Measurements from ENCODE around the gene KIDINS220.

The KIDINS220 gene

GRCh38 chr2:8714283-8714682 is 123.1 kb downstream of the KIDINS220 start:
- no peak for DNase-seq (ENCODE audit: extremely low read depth, low read depth)
- no peak for TF ChIP-seq CTCF (IDR thresholded peaks at IDR 0.05; ENCODE audit: low read depth, low read length, missing control alignments)
- no peak overlapping the region for H3K4me3 ChIP-seq (replicated peaks; ENCODE audit: low read depth, low read length)

- DNase-seq (ENCODE audit: extremely low read depth, low read depth) = no peak
- no peak for TF ChIP-seq CTCF (IDR thresholded peaks at IDR 0.05; ENCODE audit: low read depth, low read length, missing control alignments)
- no peak overlapping the region for H3K4me3 ChIP-seq (replicated peaks; ENCODE audit: low read depth, low read length)
These were observed 126.5 kb downstream of the KIDINS220 start for GRCh38 chr2:8710951-8711350.

- no peak for TF ChIP-seq CTCF (IDR thresholded peaks at IDR 0.05; ENCODE audit: low read depth, low read length, missing control alignments)
- DNase-seq (ENCODE audit: extremely low read depth, low read depth) = no peak
- no peak overlapping the region for H3K4me3 ChIP-seq (replicated peaks; ENCODE audit: low read depth, low read length)
These were observed 127.8 kb downstream of the KIDINS220 start for GRCh38 chr2:8709611-8710010.

- H3K4me3 ChIP-seq (replicated peaks; ENCODE audit: low read depth, low read length) = no peak overlapping the region
- no peak for DNase-seq (ENCODE audit: extremely low read depth, low read depth)
- TF ChIP-seq CTCF (IDR thresholded peaks at IDR 0.05; ENCODE audit: low read depth, low read length, missing control alignments) = no peak
These were observed 132.5 kb downstream of the KIDINS220 start for GRCh38 chr2:8704906-8705305.

- no peak overlapping the region for H3K4me3 ChIP-seq (replicated peaks; ENCODE audit: low read depth, low read length)
- DNase-seq (ENCODE audit: extremely low read depth, low read depth) = no peak
- TF ChIP-seq CTCF (IDR thresholded peaks at IDR 0.05; ENCODE audit: low read depth, low read length, missing control alignments) = no peak
These were observed 135.6 kb downstream of the KIDINS220 start for GRCh38 chr2:8701681-8702379.

GRCh38 chr2:8699839-8700238 is 137.6 kb downstream of the KIDINS220 start:
- H3K4me3 ChIP-seq (replicated peaks; ENCODE audit: low read depth, low read length) = no peak overlapping the region
- no peak for DNase-seq (ENCODE audit: extremely low read depth, low read depth)
- no peak for TF ChIP-seq CTCF (IDR thresholded peaks at IDR 0.05; ENCODE audit: low read depth, low read length, missing control alignments)

- H3K4me3 ChIP-seq (replicated peaks; ENCODE audit: low read depth, low read length) = no peak overlapping the region
- DNase-seq (ENCODE audit: extremely low read depth, low read depth) = no peak
These were observed 140.2 kb downstream of the KIDINS220 start for GRCh38 chr2:8697190-8697589.

More at GRCh38 chr2:8697190-8697589, 140.2 kb downstream of the KIDINS220 start:
- no peak for TF ChIP-seq CTCF (IDR thresholded peaks at IDR 0.05; ENCODE audit: low read depth, low read length, missing control alignments)
